HCT116 (cell line): ENCODE data around the gene NEURL3. TPM values are rescaled to one million over a fixed set of nuclear protein-coding genes. Genes with fewer than 3 reads are reported as not detected.

ENCODE experiments used
- ATAC-seq: fragments of 200-7000 bp; cut with Tn5 transposase; 2 replicates; pipeline ENCODE4 v1.9.1; 2020; ENCODE audit warnings: mild to moderate bottlenecking, moderate library complexity
- BruUV-seq: library from RNA; stranded (reverse); fragments of 400-500 nt; replicated peaks from 2 replicates; lab custom pipeline; 2021; lab: Mats Ljungman, UMichigan
- CTCF ChIA-PET: fragments of 300-600 bp; sonication (Branson Sonifier 250); formaldehyde crosslinking; loops from one replicate; lab custom pipeline; 2021; ENCODE audit warnings: antibody characterized with exemption; lab: Charles Lee
- POLR2A ChIA-PET: fragments of 300-600, 350-600 bp; sonication (Branson Sonifier 250); formaldehyde crosslinking; loops from one replicate; lab custom pipeline; 2021; ENCODE audit warnings: antibody characterized with exemption; lab: Charles Lee
- RAD21 ChIA-PET, 2 experiments: fragments of 300-600 bp; sonication (Branson Sonifier 250); formaldehyde crosslinking; loops; one replicate each; lab custom pipeline; 2023; ENCODE audit warnings: low total read pairs in 2 of 2; ENCODE audit not compliant: uncharacterized antibody in 2 of 2, unreplicated experiment in 2 of 2, low non-redundant PET in 1 of 2; lab: Charles Lee
- DNase-seq: peaks from one replicate; pipeline ENCODE4 v3.0.0-alpha.2; 2010; ENCODE audit warnings: low read depth, low spot score
- H2AFZ ChIP-seq: fragments of 200-600 bp; shearing (Covaris generic), sonication (generic); 2 replicates; pipeline ENCODE4 v1.6.1; 2017; ENCODE audit warnings: low read depth, mixed run types, mixed read lengths, antibody characterized with exemption, low read length; ENCODE audit not compliant: poor library complexity, severe bottlenecking
- H3K27ac ChIP-seq: 2 replicates; pipeline ENCODE4 v1.5.1; 2012; ENCODE audit warnings: low read depth, low read length
- H3K27me3 ChIP-seq: fragments of 200-600 bp; sonication (generic); 2 replicates; pipeline ENCODE4 v1.6.1; 2016; ENCODE audit warnings: mixed run types, low read length, mixed read lengths; ENCODE audit not compliant: insufficient read depth
- H3K36me3 ChIP-seq, 2 experiments: fragments of 200-500 bp in 1 of 2; fragments of 200-600 bp in 1 of 2; sonication (Bioruptor generic) in 1 of 2; sonication (generic) in 1 of 2; 2 replicates each; pipeline versions ENCODE4 v1.5.1 to v1.6.1; 2014 to 2016; ENCODE audit warnings: low read length in 2 of 2, inconsistent platforms in 1 of 2, mixed read lengths in 1 of 2, mixed run types in 1 of 2; ENCODE audit not compliant: insufficient read depth in 2 of 2, control insufficient read depth in 1 of 2
- H3K4me1 ChIP-seq, 2 experiments: fragments of 200-600 bp in 1 of 2; sonication (generic) in 1 of 2; 2 replicates each; pipeline versions ENCODE4 v1.5.1 to v1.6.1; 2012 to 2017; ENCODE audit warnings: low read length in 2 of 2, inconsistent platforms in 1 of 2, mild to moderate bottlenecking in 1 of 2, mixed read lengths in 1 of 2, mixed run types in 1 of 2, moderate library complexity in 1 of 2; ENCODE audit not compliant: insufficient read depth in 2 of 2, control insufficient read depth in 1 of 2
- H3K4me2 ChIP-seq: fragments of 200-600 bp; sonication (generic); 2 replicates; pipeline ENCODE4 v1.6.1; 2017; ENCODE audit warnings: mixed run types, low read length, mixed read lengths
- H3K4me3 ChIP-seq, 2 experiments: fragments of 200-600 bp in 1 of 2; sonication (generic) in 1 of 2; replicated peaks in 1 of 2; 2 replicates each; pipeline ENCODE4 v1.5.1; 2011 to 2016; ENCODE audit warnings: low read length in 2 of 2, control low read depth in 1 of 2, low read depth in 1 of 2, mild to moderate bottlenecking in 1 of 2, mixed read lengths in 1 of 2, mixed run types in 1 of 2
- H3K79me2 ChIP-seq: fragments of 200-600 bp; sonication (generic); 2 replicates; pipeline ENCODE4 v1.6.1; 2017; ENCODE audit warnings: mild to moderate bottlenecking, mixed run types, low read length, moderate library complexity, mixed read lengths; ENCODE audit not compliant: insufficient read depth
- H3K9ac ChIP-seq: fragments of 200-600 bp; sonication (generic); 2 replicates; pipeline ENCODE4 v1.6.1; 2016; ENCODE audit warnings: low read length, mixed read lengths
- H3K9me2 ChIP-seq: fragments of 200-600 bp; sonication (generic), shearing (Covaris generic); 2 replicates; pipeline ENCODE4 v1.6.1; 2017; ENCODE audit warnings: mixed run types, mild to moderate bottlenecking, moderate library complexity; ENCODE audit not compliant: insufficient read depth
- H3K9me3 ChIP-seq, 2 experiments: fragments of 200-500 bp in 1 of 2; fragments of 200-600 bp in 1 of 2; sonication (Bioruptor generic) in 1 of 2; sonication (generic) in 1 of 2; 2 replicates each; pipeline ENCODE4 v1.6.1; 2014 to 2017; ENCODE audit warnings: low read length in 2 of 2, mixed read lengths in 2 of 2, inconsistent platforms in 1 of 2, low read depth in 1 of 2, mild to moderate bottlenecking in 1 of 2, mixed run types in 1 of 2, moderate library complexity in 1 of 2; ENCODE audit not compliant: control insufficient read depth in 1 of 2, insufficient read depth in 1 of 2
- H4K20me1 ChIP-seq: fragments of 200-600 bp; sonication (generic), shearing (Covaris generic); 2 replicates; pipeline ENCODE4 v1.6.1; 2017; ENCODE audit warnings: mixed run types, mild to moderate bottlenecking, moderate library complexity; ENCODE audit not compliant: insufficient read depth
- CEBPB ChIP-seq: IDR thresholded peaks from 2 replicates; pipeline ENCODE4 v1.6.1; 2012; ENCODE audit warnings: low read depth
- EZH2 ChIP-seq: fragments of 200-600 bp; sonication (generic); IDR thresholded peaks from 2 replicates; pipeline ENCODE4 v1.6.1; 2017; ENCODE audit warnings: antibody characterized with exemption, mixed run types
- EZH2phosphoT487 ChIP-seq: fragments of 200-600 bp; IDR thresholded peaks from 2 replicates; pipeline ENCODE4 v1.6.1; 2018; ENCODE audit warnings: antibody characterized with exemption, borderline replicate concordance
- MAX ChIP-seq: IDR thresholded peaks from 2 replicates; pipeline ENCODE4 v1.6.1; 2012
- POLR2A ChIP-seq: IDR thresholded peaks from 2 replicates; pipeline ENCODE4 v1.7.0; 2011; ENCODE audit warnings: borderline replicate concordance; ENCODE audit not compliant: insufficient read depth, insufficient read length; ENCODE audit errors: extremely low read depth
- POLR2AphosphoS5 ChIP-seq: IDR thresholded peaks from 2 replicates; pipeline ENCODE4 v1.6.1; 2011; ENCODE audit warnings: mild to moderate bottlenecking, low read depth, low read length, moderate library complexity
- SP1 ChIP-seq: IDR thresholded peaks from 2 replicates; pipeline ENCODE4 v1.6.1; 2012; ENCODE audit warnings: low read depth
- SRF ChIP-seq: IDR thresholded peaks from 2 replicates; pipeline ENCODE4 v1.6.1; 2012; ENCODE audit warnings: low read depth
- TCF7L2 ChIP-seq: IDR thresholded peaks from 2 replicates; pipeline ENCODE4 v1.7.0; 2011; ENCODE audit warnings: borderline replicate concordance, inconsistent platforms; ENCODE audit not compliant: insufficient read depth, insufficient read length; ENCODE audit errors: extremely low read depth
- YY1 ChIP-seq: IDR thresholded peaks from 2 replicates; pipeline ENCODE4 v1.6.1; 2011; ENCODE audit warnings: low read length, low read depth, moderate library complexity, mild to moderate bottlenecking; ENCODE audit not compliant: insufficient replicate concordance; ENCODE audit errors: extremely low read depth
- ZBTB33 ChIP-seq: IDR thresholded peaks from 2 replicates; pipeline ENCODE4 v1.6.1; 2011; ENCODE audit warnings: mild to moderate bottlenecking, low read length, moderate library complexity; ENCODE audit not compliant: insufficient replicate concordance; ENCODE audit errors: extremely low read depth
- ZFX ChIP-seq: fragments of 450-650 bp; IDR thresholded peaks from 2 replicates; pipeline ENCODE4 v1.6.1; 2017
- ZNF274 ChIP-seq: fragments of 200-500 bp; sonication (Bioruptor generic); IDR thresholded peaks from 2 replicates; pipeline ENCODE4 v1.6.1; 2014; ENCODE audit warnings: mild to moderate bottlenecking, low read depth, low read length, inconsistent platforms
- intact Hi-C: fragments of 100-400 bp; cut with micrococcal nuclease; formaldehyde crosslinking; loops from 2 replicates; pipeline ENCODE4 v1.10.0; 2022
- total RNA-seq: library from RNA; stranded (reverse); gene quantifications from one replicate; pipeline ENCODE4 v1.2.1, GENCODE V29; 2021; ENCODE audit not compliant: unreplicated experiment
- TF ChIP-seq, protein P1 (sequence below), 3 experiments: fragments of 200-600 bp in 1 of 3; sonication (generic) in 1 of 3; IDR thresholded peaks in 2 of 3; conservative IDR thresholded peaks in 1 of 3; 2 replicates each; pipeline ENCODE4 v1.5.1; 2012 to 2017; ENCODE audit warnings: low read depth in 2 of 3, low read length in 2 of 3, antibody characterized with exemption in 1 of 3, borderline replicate concordance in 1 of 3, control low read depth in 1 of 3, mild to moderate bottlenecking in 1 of 3, mixed read lengths in 1 of 3, mixed run types in 1 of 3, moderate library complexity in 1 of 3; ENCODE audit not compliant: insufficient read depth in 1 of 3
- TF ChIP-seq, protein P2 (sequence below): IDR thresholded peaks from 2 replicates; pipeline ENCODE4 v1.6.1; 2012

NEURL3 gene
- total RNA-seq, 1 experiment from 2014 or later = not detected

DNA sequence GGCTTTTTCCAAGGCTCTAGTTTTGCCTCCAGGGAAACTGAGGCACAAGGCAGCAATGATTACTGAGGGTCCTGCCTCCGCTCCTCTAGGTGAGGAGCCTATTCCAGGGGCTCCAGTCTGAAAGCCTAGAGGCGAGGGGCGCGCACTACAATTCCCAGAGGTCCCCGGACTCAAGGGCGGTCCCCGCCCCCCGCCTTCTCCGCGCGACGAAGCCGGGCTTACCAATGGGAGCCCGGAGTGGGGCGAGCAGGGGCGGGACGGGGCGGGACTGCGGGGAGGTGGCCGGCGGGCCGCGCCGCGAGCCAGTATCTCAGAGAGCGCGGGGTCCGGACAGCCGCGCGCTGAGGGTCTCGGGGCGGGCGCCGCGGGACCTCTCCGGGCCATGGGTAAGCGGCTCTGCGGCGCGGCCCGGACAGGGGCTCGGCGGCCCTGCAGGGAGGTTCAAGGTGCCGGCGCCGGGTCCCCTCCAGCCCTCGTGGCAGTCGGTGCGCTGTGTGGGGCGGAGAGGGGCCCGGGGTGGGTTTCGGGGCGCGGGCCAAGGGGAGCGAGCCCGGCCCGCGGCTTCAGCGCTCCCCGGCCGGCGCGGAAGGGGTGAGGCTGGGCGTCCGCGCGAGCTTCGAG, 31.4 kb upstream of the NEURL3 start, which contains the start of gene ARID5A:
Gene ARID5A (plus strand): TSS at position 308 of the 621 bp plus-strand sequence. CDS start 75 bp downstream, at position 383.
- Histone ChIP-seq H3K4me3 (peak within 1 kb of the TSS; percentile 66 to 75), H3K4me2 (peak within 1 kb of the TSS; percentile 93), H3K9me2 (no peaks in the 10 kb centered on the region), H3K27ac (peak within 1 kb of the TSS; percentile 36; the same call in 1 of the 2 replicates), H4K20me1 (no peaks in the 10 kb centered on the region), H3K9me3 (no peaks in the 10 kb centered on the region), H2AFZ (peak within 1 kb of the TSS; percentile 98), H3K36me3 (no peaks in the 10 kb centered on the region), H3K9ac (peak within 1 kb of the TSS; percentile 81), H3K27me3 (no peaks in the 10 kb centered on the region), H3K79me2 (0 out of 2 replicates have a peak, but pooled peaks cover 3% of the 10 kb centered on the region), H3K4me1 (peaks cover 20 to 69% of the 10 kb centered on the region in 2 experiments)
- TF ChIP-seq EZH2phosphoT487 (no peak), TCF7L2 (no peak), YY1 (no peak), SRF (no peak), EZH2 (no peak), CEBPB (no peak), SP1 (peak; percentile 89), ZNF274 (no peak), POLR2A (peak; percentile 45), ZBTB33 (no peak), POLR2AphosphoS5 (peak; percentile 93), ZFX (peak; percentile 44; the same call in 1 of the 2 replicates), MAX (peak; percentile 47; the same call in 1 of the 2 replicates)
- TF ChIP-seq, protein P1, sequence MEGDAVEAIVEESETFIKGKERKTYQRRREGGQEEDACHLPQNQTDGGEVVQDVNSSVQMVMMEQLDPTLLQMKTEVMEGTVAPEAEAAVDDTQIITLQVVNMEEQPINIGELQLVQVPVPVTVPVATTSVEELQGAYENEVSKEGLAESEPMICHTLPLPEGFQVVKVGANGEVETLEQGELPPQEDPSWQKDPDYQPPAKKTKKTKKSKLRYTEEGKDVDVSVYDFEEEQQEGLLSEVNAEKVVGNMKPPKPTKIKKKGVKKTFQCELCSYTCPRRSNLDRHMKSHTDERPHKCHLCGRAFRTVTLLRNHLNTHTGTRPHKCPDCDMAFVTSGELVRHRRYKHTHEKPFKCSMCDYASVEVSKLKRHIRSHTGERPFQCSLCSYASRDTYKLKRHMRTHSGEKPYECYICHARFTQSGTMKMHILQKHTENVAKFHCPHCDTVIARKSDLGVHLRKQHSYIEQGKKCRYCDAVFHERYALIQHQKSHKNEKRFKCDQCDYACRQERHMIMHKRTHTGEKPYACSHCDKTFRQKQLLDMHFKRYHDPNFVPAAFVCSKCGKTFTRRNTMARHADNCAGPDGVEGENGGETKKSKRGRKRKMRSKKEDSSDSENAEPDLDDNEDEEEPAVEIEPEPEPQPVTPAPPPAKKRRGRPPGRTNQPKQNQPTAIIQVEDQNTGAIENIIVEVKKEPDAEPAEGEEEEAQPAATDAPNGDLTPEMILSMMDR (IDR thresholded peaks at IDR 0.05 in 2 of 3, conservative IDR thresholded peaks at IDR 0.05 in 1 of 3; ENCODE audit: borderline replicate concordance in 1 of 3, insufficient read depth in 1 of 3, low read depth in 2 of 3, low read length in 2 of 3) = peak in 1 of 3 experiments; percentile 27; a peak in 1 of 6 replicates
- TF ChIP-seq, protein P2, sequence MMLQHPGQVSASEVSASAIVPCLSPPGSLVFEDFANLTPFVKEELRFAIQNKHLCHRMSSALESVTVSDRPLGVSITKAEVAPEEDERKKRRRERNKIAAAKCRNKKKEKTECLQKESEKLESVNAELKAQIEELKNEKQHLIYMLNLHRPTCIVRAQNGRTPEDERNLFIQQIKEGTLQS = no peak
- ChIA-PET RAD21 (no interaction called here), POLR2A (no interaction called here), CTCF (interaction anchor here (1.4 to 2.3 kb wide), 3 partner anchors 11 to 13 kb away, joined by 4 to 10 read pairs (median 4); no protein-coding TSS in a partner anchor)
- peak; percentile 93 for ATAC-seq
- BruUV-seq = no TSS peak
- intact Hi-C loops = no loop called here
- peak; percentile 73 for DNase-seq
